ENCODE results near the gene SDHAF3.

DNA sequence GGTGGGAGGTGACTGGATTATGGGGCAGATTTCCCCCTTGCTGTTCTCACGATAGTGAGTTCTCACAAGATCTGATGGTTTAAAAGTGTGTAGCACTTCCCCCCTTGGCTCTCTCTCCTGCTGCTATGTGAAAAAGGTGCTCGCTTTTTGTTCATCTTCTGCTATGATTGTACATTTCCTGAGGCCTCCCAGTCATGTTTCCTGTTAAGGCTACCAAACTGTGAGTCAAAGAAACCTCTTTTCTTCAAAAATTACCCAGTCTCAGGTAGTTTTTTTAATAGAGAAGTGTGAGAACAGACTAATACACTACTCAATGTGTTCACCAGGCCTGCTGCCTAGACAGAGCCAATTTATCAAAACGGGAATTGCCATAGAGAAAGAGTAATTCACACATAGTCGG is 49.7 kb downstream of the SDHAF3 start:
- TF ChIP-seq, protein P1, sequence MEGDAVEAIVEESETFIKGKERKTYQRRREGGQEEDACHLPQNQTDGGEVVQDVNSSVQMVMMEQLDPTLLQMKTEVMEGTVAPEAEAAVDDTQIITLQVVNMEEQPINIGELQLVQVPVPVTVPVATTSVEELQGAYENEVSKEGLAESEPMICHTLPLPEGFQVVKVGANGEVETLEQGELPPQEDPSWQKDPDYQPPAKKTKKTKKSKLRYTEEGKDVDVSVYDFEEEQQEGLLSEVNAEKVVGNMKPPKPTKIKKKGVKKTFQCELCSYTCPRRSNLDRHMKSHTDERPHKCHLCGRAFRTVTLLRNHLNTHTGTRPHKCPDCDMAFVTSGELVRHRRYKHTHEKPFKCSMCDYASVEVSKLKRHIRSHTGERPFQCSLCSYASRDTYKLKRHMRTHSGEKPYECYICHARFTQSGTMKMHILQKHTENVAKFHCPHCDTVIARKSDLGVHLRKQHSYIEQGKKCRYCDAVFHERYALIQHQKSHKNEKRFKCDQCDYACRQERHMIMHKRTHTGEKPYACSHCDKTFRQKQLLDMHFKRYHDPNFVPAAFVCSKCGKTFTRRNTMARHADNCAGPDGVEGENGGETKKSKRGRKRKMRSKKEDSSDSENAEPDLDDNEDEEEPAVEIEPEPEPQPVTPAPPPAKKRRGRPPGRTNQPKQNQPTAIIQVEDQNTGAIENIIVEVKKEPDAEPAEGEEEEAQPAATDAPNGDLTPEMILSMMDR (IDR thresholded peaks at IDR 0.05; ENCODE audit: low read length), result no peak
- no peak for TF ChIP-seq EZH2 (optimal IDR thresholded peaks at IDR 0.05; ENCODE audit: low read depth, low read length)

Data from MM.1S (cell line).